ENCODE results near the gene CD101.

- TF ChIP-seq POLR2A (IDR thresholded peaks at IDR 0.05) (no peak), POLR2AphosphoS5 (IDR thresholded peaks at IDR 0.05) (no peak)
- TF ChIP-seq, protein P1, sequence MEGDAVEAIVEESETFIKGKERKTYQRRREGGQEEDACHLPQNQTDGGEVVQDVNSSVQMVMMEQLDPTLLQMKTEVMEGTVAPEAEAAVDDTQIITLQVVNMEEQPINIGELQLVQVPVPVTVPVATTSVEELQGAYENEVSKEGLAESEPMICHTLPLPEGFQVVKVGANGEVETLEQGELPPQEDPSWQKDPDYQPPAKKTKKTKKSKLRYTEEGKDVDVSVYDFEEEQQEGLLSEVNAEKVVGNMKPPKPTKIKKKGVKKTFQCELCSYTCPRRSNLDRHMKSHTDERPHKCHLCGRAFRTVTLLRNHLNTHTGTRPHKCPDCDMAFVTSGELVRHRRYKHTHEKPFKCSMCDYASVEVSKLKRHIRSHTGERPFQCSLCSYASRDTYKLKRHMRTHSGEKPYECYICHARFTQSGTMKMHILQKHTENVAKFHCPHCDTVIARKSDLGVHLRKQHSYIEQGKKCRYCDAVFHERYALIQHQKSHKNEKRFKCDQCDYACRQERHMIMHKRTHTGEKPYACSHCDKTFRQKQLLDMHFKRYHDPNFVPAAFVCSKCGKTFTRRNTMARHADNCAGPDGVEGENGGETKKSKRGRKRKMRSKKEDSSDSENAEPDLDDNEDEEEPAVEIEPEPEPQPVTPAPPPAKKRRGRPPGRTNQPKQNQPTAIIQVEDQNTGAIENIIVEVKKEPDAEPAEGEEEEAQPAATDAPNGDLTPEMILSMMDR (IDR thresholded peaks at IDR 0.05), result no peak
Observed at GRCh38 chr1:116986421-116987255, 14.9 kb upstream of the CD101 start.
